ENCODE data around the gene C2.

- no peak for TF ChIP-seq ZFP3 (CRISPR knock-in tag; IDR thresholded peaks at IDR 0.05)
- TF ChIP-seq TCF4 (CRISPR knock-in tag; IDR thresholded peaks at IDR 0.05; ENCODE audit: borderline replicate concordance): no peak
- no peak for TF ChIP-seq PATZ1 (CRISPR knock-in tag; IDR thresholded peaks at IDR 0.05; ENCODE audit: borderline replicate concordance)
- TF ChIP-seq, protein P1, sequence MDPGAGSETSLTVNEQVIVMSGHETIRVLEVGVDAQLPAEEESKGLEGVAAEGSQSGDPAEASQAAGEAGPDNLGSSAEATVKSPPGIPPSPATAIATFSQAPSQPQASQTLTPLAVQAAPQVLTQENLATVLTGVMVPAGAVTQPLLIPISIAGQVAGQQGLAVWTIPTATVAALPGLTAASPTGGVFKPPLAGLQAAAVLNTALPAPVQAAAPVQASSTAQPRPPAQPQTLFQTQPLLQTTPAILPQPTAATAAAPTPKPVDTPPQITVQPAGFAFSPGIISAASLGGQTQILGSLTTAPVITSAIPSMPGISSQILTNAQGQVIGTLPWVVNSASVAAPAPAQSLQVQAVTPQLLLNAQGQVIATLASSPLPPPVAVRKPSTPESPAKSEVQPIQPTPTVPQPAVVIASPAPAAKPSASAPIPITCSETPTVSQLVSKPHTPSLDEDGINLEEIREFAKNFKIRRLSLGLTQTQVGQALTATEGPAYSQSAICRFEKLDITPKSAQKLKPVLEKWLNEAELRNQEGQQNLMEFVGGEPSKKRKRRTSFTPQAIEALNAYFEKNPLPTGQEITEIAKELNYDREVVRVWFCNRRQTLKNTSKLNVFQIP (CRISPR knock-in tag; IDR thresholded peaks at IDR 0.05; ENCODE audit: borderline replicate concordance, low read depth): no peak
- TF ChIP-seq OSR1 (CRISPR knock-in tag; IDR thresholded peaks at IDR 0.05): no peak
- no peak for TF ChIP-seq ZFP30 (CRISPR knock-in tag; IDR thresholded peaks at IDR 0.05)
- TF ChIP-seq, protein P2, sequence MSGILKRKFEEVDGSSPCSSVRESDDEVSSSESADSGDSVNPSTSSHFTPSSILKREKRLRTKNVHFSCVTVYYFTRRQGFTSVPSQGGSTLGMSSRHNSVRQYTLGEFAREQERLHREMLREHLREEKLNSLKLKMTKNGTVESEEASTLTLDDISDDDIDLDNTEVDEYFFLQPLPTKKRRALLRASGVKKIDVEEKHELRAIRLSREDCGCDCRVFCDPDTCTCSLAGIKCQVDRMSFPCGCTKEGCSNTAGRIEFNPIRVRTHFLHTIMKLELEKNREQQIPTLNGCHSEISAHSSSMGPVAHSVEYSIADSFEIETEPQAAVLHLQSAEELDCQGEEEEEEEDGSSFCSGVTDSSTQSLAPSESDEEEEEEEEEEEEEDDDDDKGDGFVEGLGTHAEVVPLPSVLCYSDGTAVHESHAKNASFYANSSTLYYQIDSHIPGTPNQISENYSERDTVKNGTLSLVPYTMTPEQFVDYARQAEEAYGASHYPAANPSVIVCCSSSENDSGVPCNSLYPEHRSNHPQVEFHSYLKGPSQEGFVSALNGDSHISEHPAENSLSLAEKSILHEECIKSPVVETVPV (CRISPR knock-in tag; IDR thresholded peaks at IDR 0.05): no peak
- TF ChIP-seq, protein P3, sequence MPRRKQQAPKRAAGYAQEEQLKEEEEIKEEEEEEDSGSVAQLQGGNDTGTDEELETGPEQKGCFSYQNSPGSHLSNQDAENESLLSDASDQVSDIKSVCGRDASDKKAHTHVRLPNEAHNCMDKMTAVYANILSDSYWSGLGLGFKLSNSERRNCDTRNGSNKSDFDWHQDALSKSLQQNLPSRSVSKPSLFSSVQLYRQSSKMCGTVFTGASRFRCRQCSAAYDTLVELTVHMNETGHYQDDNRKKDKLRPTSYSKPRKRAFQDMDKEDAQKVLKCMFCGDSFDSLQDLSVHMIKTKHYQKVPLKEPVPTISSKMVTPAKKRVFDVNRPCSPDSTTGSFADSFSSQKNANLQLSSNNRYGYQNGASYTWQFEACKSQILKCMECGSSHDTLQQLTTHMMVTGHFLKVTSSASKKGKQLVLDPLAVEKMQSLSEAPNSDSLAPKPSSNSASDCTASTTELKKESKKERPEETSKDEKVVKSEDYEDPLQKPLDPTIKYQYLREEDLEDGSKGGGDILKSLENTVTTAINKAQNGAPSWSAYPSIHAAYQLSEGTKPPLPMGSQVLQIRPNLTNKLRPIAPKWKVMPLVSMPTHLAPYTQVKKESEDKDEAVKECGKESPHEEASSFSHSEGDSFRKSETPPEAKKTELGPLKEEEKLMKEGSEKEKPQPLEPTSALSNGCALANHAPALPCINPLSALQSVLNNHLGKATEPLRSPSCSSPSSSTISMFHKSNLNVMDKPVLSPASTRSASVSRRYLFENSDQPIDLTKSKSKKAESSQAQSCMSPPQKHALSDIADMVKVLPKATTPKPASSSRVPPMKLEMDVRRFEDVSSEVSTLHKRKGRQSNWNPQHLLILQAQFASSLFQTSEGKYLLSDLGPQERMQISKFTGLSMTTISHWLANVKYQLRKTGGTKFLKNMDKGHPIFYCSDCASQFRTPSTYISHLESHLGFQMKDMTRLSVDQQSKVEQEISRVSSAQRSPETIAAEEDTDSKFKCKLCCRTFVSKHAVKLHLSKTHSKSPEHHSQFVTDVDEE (CRISPR knock-in tag; IDR thresholded peaks at IDR 0.05): no peak
- no peak for TF ChIP-seq TOX (CRISPR knock-in tag; IDR thresholded peaks at IDR 0.05; ENCODE audit: borderline replicate concordance)
- TF ChIP-seq SNAI2 (CRISPR knock-in tag; IDR thresholded peaks at IDR 0.05): no peak
- TF ChIP-seq, protein P4, sequence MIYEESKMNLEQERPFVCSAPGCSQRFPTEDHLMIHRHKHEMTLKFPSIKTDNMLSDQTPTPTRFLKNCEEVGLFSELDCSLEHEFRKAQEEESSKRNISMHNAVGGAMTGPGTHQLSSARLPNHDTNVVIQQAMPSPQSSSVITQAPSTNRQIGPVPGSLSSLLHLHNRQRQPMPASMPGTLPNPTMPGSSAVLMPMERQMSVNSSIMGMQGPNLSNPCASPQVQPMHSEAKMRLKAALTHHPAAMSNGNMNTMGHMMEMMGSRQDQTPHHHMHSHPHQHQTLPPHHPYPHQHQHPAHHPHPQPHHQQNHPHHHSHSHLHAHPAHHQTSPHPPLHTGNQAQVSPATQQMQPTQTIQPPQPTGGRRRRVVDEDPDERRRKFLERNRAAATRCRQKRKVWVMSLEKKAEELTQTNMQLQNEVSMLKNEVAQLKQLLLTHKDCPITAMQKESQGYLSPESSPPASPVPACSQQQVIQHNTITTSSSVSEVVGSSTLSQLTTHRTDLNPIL (CRISPR knock-in tag; IDR thresholded peaks at IDR 0.05; ENCODE audit: low read depth): no peak
- no peak for TF ChIP-seq RARB (CRISPR knock-in tag; IDR thresholded peaks at IDR 0.05)
- no peak; the same call in 1 of the 2 replicates for TF ChIP-seq ISL1 (CRISPR knock-in tag; IDR thresholded peaks at IDR 0.05)
Observed at GRCh38 chr6:31903957-31904356, 23.6 kb upstream of the C2 start.

Measured in SK-N-SH treated with all-trans-retinoic acid at 6 μM for 48 hours (cell line).